Neural cell (in vitro differentiated cells): ENCODE measurements around the gene C3orf49.

Experiments used
- CTCF ChIP-seq: fragments of 450-650 bp; IDR thresholded peaks from 2 replicates; pipeline ENCODE4 v1.5.1; 2014; ENCODE audit warnings: antibody characterized with exemption, mild to moderate bottlenecking, moderate library complexity; ENCODE audit not compliant: poor library complexity, severe bottlenecking
- EP300 ChIP-seq: fragments of 450-650 bp; conservative IDR thresholded peaks from 2 replicates; pipeline ENCODE4 v1.6.1; 2014; ENCODE audit warnings: antibody characterized with exemption, mild to moderate bottlenecking, moderate library complexity; ENCODE audit not compliant: poor library complexity, severe bottlenecking
- EZH2 ChIP-seq: fragments of 200-600, 300-800 bp; shearing (Covaris generic), sonication (generic); IDR thresholded peaks from 2 replicates; pipeline ENCODE4 v1.6.1; 2014; ENCODE audit warnings: antibody characterized with exemption, low read length, borderline replicate concordance, mild to moderate bottlenecking; ENCODE audit not compliant: insufficient read depth, poor library complexity, severe bottlenecking
- POLR2AphosphoS5 ChIP-seq: IDR thresholded peaks from 2 replicates; pipeline ENCODE4 v1.6.1; 2012
- REST ChIP-seq: IDR thresholded peaks from 2 replicates; pipeline ENCODE4 v1.6.1; 2012; ENCODE audit warnings: borderline replicate concordance
- TAF1 ChIP-seq: IDR thresholded peaks from 2 replicates; pipeline ENCODE4 v1.6.1; 2012; ENCODE audit warnings: low read depth

- no peak for TF ChIP-seq EP300
- TF ChIP-seq CTCF, result no peak
- no peak for TF ChIP-seq TAF1
- no peak for TF ChIP-seq EZH2
- TF ChIP-seq POLR2AphosphoS5, result no peak
- no peak for TF ChIP-seq REST
Observed at GRCh38 chr3:63891518-63891917, 72.4 kb downstream of the C3orf49 start.
